Activated T-cell treated with anti-CD3 and anti-CD28 coated beads, Interleukin-2, amount 50 U/mL, for 1 hour (primary cell): ENCODE data around the gene CRIM1.

Source experiments
- DNase-seq: peaks from one replicate; pipeline ENCODE4 v3.0.0-alpha.2; 2020

Gene CRIM1

GRCh38 chr2:36373149-36373926 is 17.8 kb downstream of the CRIM1 start:
- DNase-seq: no peak

DNA sequence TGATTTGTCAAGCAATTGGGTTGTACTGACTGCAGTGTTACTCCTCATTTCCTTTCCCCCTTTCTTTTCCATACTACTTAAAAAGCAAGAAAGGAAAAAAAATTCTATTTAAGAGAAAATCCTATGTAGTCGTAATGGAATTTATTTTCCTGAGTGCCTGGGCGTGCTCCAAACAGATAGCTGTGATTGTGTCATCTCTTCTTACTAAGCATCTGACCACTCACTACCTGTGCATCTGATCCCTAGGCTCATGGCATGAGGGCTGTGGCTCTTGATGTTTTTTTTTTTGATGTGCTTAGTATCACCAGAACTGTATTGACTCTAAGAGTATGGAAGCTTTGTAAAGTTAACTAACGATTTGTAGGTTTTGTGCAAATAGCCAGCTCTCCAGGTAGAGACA is 19.0 kb downstream of the CRIM1 start:
- no peak for DNase-seq

GRCh38 chr2:36376319-36376765 is 20.8 kb downstream of the CRIM1 start:
- no peak for DNase-seq

- DNase-seq: no peak
Measured at GRCh38 chr2:36376992-36377738, 21.6 kb downstream of the CRIM1 start.

DNA sequence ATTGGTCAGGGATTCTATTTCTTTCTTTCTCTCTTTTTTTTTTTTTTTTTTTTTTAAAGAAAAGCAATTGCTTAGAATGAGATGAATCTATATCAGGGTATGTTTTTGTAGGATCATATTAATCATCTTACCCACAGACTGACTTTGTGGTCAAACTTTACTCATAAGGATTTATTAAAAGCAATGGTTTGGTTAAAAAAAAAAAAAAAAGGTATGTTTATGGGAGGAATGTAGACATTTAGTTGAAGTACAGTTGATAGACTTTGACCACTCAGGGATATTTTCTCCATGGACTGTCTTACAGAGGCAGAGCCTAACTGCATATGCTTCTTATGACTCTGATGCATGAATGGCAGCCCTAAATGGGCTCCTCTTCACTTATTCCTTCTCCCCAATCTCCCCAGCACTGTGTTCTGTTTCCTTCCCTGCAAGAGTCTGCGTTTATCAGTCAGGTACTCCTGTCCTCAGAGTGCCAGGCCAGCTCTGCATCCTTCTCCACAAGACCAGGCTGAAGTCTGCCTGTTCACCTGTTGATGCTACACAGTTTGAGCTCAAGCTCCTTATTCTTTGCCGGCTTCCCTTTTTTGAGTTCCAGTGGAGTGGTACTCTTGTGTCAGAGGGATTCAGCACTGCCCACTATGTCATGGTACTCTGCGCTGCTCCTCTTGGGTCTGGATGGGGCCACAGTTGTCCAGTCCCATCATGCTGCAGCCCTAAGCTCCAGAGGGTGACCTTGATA is 24.3 kb downstream of the CRIM1 start:
- DNase-seq: no peak

GRCh38 chr2:36380624-36381481 is 25.3 kb downstream of the CRIM1 start:
- DNase-seq: no peak

DNA sequence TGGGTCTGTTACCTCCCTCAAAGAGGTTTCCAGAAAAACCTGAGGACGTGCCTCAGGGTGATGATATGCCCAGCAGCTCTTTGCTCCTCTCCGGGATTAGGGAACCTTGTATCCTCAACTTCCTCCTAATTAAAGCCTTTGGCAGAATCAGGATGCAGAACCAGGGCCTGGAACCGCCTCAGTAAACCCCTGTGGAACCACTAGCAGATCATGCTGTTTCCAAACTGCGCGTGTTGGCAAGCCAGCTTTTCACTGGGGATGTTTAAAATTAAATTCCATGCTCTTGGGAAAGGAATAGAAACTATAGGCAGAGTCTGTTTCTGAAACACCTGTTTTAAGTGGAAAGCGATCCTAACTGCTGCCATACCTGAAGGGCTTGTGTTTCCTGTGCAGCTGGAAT is 26.4 kb downstream of the CRIM1 start:
- DNase-seq: no peak

GRCh38 chr2:36382472-36382871 is 26.9 kb downstream of the CRIM1 start:
- DNase-seq: no peak

DNA sequence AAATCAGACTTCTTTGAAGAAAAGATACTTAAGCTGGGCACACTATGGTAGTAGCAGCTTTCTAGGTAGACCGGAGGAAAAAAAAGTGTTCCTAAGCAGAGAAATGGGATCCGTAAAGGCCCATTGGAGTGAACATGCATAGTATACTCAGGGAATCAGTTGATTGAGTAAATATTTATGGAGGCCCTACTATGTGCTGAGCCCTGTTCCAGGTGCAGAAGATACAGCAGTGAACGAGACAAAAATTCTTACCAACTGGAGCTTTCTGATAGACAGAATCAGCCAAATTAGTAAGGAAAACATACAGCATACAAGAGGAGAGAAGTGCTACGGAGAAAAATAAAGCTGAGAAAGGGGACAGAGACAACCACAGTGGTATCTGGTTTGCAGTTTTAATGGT is 28.1 kb downstream of the CRIM1 start:
- no peak for DNase-seq

DNA sequence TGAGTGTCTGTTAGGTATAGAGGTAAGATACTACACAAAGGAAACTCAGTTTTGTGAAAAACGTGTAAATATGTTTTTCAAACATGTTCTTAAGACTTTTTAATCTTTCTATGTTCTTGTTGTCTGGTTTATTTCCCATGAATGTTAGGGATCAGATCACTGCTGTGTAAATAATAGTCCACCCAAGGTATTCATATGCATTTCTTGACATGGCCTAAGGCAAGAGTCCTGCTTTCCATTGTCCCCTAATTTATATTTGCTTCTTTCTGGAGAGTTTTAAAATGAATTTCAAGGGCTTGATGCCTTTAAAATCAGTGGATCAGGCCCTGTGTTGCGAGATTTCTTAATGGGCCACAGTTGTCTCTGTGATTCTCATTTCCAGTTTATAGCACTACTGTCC is 28.9 kb downstream of the CRIM1 start:
- DNase-seq: no peak

DNA sequence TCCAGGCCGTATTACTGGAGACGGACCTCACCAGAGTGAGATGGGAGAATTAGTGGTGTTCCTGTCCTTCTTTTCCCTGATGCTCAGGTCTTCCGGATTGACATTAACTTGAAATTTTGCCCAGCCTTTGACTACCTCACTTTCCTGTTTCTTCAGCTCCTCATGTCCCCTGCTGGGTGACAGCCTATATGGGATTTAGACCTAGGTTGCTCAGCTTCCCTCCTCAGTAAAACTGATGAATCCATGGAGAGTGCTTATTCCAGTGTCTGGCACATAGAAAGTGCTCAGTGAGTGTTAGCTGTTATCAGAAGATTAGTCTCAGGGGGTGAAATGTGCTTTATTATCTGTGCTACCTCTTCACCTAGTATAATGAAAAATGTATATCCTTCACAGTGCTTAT is 30.0 kb downstream of the CRIM1 start:
- no peak for DNase-seq

GRCh38 chr2:36387258-36387916 is 31.8 kb downstream of the CRIM1 start:
- no peak for DNase-seq

DNA sequence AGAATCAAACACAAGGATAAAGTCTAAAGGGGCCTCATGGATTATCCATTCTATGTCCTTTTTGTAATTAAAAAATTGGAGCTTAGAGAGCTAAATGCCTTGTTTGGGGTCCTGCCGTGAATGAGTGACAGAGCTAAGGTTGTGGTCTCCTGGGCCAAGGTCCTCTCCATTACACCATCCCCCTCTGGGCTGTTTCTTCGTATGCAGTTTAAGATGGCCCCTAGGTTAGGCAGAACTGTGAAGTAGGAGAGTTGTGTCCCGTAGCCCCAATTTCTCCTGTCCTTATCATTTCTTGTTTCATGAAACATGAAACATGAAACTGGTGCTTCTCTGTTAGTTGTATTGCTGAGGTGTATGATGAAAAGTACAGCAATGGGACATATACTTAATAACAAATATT is 32.9 kb downstream of the CRIM1 start:
- no peak for DNase-seq

- no peak for DNase-seq
Measured at GRCh38 chr2:36389091-36389564, 33.5 kb downstream of the CRIM1 start.

DNA sequence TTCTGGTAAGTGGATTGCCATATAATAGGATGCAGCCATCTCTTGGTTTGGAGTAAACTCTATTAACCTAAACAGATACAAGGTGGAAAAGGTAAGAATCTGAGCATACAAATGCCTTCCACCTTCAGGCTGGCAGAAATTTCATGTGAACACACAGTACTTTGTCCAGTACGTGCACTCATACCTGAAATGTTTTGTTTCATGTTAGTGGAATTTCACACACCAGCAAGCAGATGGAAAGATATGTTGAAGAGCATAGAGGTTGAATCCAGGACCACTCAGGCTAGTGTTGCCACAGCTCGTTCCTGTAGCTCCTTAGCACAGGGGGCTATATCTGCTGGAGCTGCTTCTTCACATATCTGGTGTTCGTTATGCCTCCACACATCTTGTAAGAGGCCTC is 34.0 kb downstream of the CRIM1 start:
- no peak for DNase-seq

DNA sequence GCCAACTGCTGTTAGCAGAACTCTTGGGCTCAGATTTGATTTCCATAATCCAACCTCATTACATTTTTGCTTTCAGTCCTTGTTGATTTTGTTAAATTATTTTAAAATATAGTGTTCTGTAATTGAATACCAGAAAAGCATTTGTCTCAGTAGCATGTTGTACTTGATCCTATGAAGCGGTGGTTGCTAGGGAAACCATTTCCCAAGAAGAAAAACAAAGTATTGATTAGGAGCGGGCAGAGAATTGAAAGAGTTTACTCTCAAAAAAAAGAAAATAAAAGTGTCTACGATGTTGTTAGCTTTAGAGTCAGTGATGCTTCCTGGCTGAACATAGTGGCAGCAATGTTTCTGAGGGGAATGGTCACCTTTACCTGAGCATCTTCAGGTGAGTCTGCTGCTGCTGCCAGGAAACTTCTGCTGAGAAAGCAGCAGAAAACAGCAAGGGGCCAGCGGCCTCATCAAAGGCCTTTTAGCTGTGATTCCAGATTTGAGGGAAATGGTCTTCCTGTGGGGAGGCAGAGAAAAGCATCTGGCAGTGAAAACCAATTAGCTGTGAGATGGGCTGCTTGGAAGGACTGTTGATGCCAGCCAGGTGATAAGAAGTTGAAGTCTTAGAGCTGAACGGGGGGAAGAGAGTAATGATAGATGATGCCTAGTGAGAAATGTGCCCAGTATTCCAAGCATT is 37.1 kb downstream of the CRIM1 start:
- no peak for DNase-seq

GRCh38 chr2:36393738-36394256 is 38.2 kb downstream of the CRIM1 start:
- no peak for DNase-seq

- no peak for DNase-seq
Measured at GRCh38 chr2:36394804-36395203, 39.2 kb downstream of the CRIM1 start.

GRCh38 chr2:36395866-36396265 is 40.3 kb downstream of the CRIM1 start:
- DNase-seq: no peak

- no peak for DNase-seq
Measured at GRCh38 chr2:36396878-36397539, 41.4 kb downstream of the CRIM1 start.
